GM12891 (cell line): ENCODE measurements around the gene C3orf85.

ENCODE experiments used
- POLR2A ChIP-seq: IDR thresholded peaks from 2 replicates; pipeline ENCODE4 v1.6.1; 2011; ENCODE audit warnings: low read depth, low read length, control low read depth
- POLR2AphosphoS5 ChIP-seq: IDR thresholded peaks from 2 replicates; pipeline ENCODE4 v1.6.1; 2011; ENCODE audit warnings: low read depth, low read length, control low read depth
- TAF1 ChIP-seq: IDR thresholded peaks from 2 replicates; pipeline ENCODE4 v1.6.1; 2011; ENCODE audit warnings: low read depth, low read length, control low read depth

GRCh38 chr3:109112946-109113760 is 23.4 kb upstream of the C3orf85 start:
- TF ChIP-seq POLR2AphosphoS5 (no peak), POLR2A (no peak), TAF1 (no peak)
